Inflammatory macrophage (primary cell): ENCODE data around the gene HLCS.
A peak's percentile ranks its signal among the peaks of the same experiment; 100 is the strongest.
"Not testable (repeated sequence)": the region's sequence is repeated elsewhere in the genome, so short reads cannot be mapped to it uniquely, and the experiment has no call there.

Source experiments
- DNase-seq, 2 donors: peaks; one replicate each; pipeline ENCODE4 v3.0.0-alpha.2; 2020 to 2022

HLCS gene

DNA sequence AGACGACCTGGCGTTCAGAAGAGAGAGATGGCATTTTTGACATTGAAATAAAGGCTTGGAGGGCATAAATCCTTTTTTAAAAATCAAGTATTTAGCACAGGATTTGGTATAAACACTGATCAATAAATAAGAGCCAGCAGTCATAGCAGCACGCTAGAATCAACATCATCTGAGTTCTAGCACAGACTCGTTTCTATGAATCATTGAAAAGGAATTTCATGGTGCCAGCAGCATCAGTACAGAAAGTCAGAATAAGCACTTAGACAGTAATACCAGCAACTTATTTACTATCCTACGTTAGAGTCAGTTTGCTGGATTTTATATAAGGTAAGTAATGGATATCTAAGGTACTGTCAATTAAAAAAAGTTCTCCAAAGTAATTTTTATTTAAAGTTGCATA, 119.3 kb downstream of the HLCS start:
- DNase-seq: no peak

- no peak for DNase-seq
Measured at GRCh38 chr21:36846631-36847030, 119.8 kb downstream of the HLCS start.

DNA sequence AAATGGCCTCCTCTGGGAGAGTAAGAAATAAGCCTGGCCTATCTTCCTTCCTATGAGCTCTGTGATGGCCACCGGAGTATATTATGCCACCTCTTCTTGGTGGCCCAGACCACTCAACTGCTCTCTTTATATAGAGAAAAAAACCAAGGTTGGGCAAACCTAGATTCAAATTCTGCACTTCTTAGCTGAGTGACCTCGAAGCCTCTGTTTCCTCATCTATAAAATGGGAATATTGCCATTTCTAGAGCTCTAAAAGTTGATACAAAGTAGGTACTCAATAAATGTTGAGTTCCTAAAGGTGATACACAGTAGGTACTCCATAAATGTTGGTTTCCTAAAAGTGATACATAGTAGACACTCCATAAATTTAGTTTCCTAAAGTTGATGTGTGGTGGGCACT, 120.7 kb downstream of the HLCS start:
- no peak for DNase-seq

GRCh38 chr21:36845070-36845469, 121.4 kb downstream of the HLCS start:
- DNase-seq: no peak

DNA sequence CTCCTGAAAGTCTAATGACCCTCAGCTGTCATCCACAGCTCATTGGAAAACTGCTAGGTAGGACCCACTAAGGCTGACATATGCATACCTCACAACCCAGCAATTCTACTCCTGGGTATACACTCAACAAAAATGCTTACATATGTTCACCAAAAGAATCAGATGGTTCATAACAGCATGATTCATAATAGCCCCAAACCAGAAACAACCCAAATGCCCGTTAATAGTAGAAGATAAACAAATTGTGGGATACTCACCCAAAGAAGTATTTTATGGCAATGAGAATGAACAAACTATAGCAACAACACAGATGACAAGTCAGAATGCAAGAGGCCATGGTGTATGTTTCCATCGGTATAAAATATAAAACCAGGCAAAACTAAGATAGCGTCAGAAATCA, 124.6 kb downstream of the HLCS start:
- DNase-seq: no peak

DNA sequence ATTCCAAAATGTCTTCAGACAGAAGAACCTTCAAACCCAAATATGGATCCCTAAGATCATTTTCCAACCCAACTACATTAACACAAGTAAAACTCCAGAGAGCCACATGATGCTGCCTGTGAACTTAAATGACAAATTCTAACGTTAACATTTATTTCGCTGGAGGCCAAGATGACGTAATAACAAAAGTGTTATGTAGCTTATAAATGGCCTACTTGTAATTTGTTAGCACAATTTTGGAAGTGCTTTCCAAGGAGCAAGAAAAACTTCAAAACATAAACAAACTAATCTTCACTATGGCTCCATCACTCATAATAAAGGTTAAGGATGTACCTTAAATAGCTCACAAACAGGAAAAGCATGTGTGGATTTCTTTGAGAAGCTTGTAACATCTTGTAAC, 126.7 kb downstream of the HLCS start:
- no peak for DNase-seq

GRCh38 chr21:36839123-36839522, 127.3 kb downstream of the HLCS start:
- DNase-seq: no peak

DNA sequence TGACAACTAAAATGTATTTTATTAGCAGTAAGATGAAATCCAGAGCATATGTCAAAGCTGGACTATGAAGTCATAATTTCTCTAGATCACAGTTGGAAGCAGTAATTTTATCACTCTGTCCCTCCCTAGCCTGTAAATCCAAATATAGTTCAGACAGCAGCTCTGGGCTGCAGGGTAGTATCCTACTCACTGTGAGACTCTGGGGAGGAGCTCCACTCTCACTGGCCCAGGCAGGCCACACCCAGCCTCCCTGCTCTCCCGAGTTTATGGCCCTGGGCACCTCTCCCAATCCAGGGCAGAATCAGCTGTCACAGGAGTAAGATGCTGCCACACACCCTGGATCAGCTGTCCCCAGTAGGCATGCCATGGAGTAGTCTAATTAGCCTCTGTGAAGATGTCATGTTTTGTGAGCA, 131.1 kb downstream of the HLCS start:
- no peak for DNase-seq

- DNase-seq: no peak
Measured at GRCh38 chr21:36834192-36834591, 132.3 kb downstream of the HLCS start.

- DNase-seq: no peak
Measured at GRCh38 chr21:36830100-36830499, 136.4 kb downstream of the HLCS start.

- DNase-seq: no peak
Measured at GRCh38 chr21:36828891-36829515, 137.5 kb downstream of the HLCS start.

DNA sequence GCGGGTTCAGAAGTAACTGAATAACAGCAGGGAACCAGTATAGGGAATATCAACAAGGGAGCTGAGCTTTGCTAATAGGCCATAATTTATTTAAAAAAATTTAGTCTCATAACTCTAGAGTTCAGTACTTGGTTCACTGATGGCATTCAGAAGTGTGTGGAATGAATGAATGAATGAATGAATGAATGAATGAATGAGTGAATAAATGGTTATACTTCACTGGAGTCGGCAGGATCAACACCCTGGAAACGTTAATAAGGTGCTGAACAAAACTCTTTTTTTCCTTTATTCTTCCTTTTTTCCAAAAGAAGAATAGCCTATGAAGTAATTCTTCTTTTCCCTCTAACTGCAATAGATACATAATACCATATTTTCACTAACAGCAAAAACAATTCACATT, 138.3 kb downstream of the HLCS start:
- DNase-seq: no peak

DNA sequence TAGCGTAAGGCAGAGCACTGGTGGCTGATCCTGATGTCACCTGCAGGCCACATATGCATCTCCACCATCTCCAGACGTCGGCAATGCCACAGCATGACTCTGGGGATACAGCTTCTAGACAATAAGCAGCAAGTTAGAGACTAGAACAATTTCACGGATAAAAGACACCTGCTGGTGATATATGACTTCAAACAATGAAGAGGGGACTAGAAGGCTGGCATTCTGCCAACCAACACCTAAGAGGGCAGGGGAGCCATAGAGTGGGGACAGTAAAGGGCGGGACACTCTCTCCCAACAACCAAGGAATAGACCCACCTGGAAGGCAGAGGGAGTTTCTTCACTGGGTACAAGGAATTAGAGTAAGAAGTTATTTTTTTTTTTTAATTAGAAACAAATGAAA, 140.8 kb downstream of the HLCS start:
- DNase-seq: no peak

- no peak for DNase-seq
Measured at GRCh38 chr21:36821032-36821299, 145.5 kb downstream of the HLCS start.

DNA sequence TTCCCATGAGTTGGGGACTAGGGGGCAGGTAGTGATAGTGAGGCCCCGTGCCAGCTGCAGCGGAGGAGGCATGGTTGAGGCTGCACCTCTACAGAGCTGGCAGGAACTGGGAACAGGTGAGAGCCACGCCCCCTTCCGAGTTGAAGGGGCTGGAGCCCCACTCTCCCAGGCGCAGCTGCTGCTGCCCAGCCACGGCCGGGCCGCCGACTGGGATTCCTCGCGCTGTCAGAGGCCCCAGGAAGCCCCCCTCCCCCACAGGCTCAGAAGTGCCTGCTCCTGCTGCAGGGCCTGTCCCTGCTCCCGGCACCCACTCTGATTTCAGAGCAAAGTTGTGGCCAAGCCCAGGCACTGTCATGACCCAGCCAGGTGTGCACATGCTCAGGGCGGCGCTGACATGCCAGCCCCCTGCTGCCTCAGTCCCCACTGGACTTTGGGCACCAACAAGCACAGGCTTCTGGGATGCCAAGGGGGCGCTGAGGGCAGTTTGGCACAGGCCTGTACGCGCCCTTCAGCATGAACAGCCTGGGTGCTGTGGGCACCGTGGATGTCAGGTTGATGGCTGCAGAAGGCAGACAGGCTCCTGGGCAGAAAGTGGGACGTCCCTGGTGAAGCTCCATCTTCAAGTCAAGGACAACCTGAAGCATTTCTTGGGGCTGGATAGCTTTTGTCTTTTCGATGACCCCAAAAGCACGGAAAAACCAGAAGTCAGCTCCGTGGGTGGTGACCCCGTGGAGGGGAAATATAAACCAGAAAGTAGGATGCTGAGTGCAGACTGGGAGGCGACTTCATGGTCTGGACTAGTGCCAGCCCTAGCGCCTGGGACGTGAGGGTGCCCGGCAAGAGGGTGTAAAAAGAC, 146.1 kb downstream of the HLCS start:
- DNase-seq: peak; percentile 42 to 59

DNA sequence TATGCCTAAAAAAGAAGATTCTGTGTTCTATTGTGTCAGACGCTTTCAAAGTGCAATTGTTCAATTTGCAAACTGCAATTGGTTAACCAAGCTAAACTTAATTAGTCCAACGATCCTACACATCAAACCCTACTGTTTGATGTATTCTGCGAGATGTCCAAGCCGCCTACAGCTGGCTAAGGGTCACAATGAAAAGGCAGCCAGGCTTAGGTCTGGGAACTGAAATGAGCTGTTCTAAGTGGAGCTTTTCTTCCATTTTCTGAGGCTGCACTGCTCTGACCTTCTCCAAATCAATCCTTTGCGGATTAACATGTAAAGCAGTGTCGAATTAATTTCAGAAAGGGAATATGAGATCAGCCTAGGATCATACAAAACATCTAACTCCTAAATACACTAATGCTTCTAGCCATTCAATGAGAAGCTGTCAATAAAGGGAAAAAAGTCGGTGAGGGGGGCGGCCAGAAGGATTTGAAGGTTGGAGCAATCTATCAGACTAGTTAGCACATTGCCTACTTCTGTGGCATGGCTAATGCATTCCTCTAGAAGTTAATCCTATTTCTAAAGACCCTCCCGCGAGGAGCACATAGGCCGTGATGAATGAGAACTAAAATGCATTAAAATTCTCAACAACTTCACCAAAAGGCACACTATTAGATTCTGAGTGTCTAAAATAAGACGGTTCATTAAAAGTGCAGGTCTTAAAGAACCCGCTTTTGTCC, 148.6 kb downstream of the HLCS start:
- no peak for DNase-seq

GRCh38 chr21:36816561-36817130, 149.8 kb downstream of the HLCS start:
- no peak for DNase-seq

GRCh38 chr21:36816026-36816425, 150.4 kb downstream of the HLCS start:
- DNase-seq: not testable (repeated sequence)

GRCh38 chr21:36815284-36815683, 151.2 kb downstream of the HLCS start:
- DNase-seq: no peak

- no peak for DNase-seq
Measured at GRCh38 chr21:36813052-36813451, 153.4 kb downstream of the HLCS start.

DNA sequence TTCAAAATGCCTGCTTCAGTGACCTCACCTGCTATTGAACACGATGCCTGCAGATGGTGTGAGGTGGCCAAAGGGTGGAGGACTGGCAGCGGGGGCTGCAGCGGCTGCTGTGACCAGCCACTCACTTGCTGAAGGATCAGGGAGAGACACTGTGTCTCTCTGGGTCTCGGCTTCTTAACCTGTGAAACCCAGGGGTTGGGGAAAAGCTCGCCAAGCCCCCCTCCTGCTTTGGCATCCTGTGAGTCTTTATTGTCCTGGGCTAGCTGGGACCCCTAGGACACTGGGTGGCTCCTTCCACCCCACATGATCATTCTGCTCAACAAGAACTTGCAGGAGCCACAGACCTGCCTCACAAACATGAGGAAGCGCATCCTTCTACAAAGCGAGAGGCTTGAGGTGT, 154.7 kb downstream of the HLCS start:
- no peak for DNase-seq

DNA sequence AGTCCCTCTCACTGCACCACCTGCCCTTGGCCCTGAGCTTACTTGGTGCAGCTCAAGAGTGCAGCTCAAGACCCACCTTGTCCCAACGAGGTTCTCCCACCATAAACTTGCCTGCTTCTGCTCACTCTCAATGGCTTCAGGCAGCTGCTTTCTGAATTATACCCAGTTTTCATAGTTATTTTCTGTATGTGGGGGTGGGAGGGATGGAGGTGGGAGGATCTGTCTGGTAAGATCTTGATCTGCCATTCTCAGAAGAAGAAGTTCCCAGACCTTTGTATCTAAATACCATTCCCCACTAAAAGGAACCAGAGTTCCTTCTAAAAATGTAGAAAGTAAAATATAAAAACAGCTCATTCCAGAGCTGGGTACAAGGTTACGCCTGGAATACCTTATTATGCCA, 156.0 kb downstream of the HLCS start:
- DNase-seq: no peak

- DNase-seq: no peak
Measured at GRCh38 chr21:36807422-36807928, 159.0 kb downstream of the HLCS start.
